Calu3 (cell line): ENCODE data around the gene PNKD. TPM values are rescaled to one million over a fixed set of nuclear protein-coding genes. Genes with fewer than 3 reads are reported as not detected.

Experiments used
- BruUV-seq: library from RNA; stranded (reverse); fragments of 400-500 nt; replicated peaks from 2 replicates; lab custom pipeline; 2021; lab: Mats Ljungman, UMichigan
- CTCF ChIA-PET: fragments of 300-600 bp; sonication (Branson Sonifier 250); formaldehyde crosslinking; loops from one replicate; lab custom pipeline; 2022; ENCODE audit warnings: antibody characterized with exemption; lab: Charles Lee
- DNase-seq: peaks from one replicate; pipeline ENCODE4 v3.0.0; 2022
- H3K27ac Mint-ChIP-seq: one replicate; pipeline ENCODE4 v1.8.0; 2022; ENCODE audit warnings: mixed read lengths; ENCODE audit not compliant: unreplicated experiment
- H3K27me3 Mint-ChIP-seq: one replicate; pipeline ENCODE4 v1.8.0; 2022; ENCODE audit warnings: mixed read lengths; ENCODE audit not compliant: unreplicated experiment
- H3K36me3 Mint-ChIP-seq: one replicate; pipeline ENCODE4 v1.8.0; 2022; ENCODE audit warnings: mild to moderate bottlenecking, moderate library complexity, mixed read lengths; ENCODE audit not compliant: insufficient read depth, unreplicated experiment
- H3K4me1 Mint-ChIP-seq: one replicate; pipeline ENCODE4 v1.8.0; 2022; ENCODE audit warnings: mild to moderate bottlenecking, low read depth, mixed read lengths; ENCODE audit not compliant: unreplicated experiment
- H3K4me3 Mint-ChIP-seq: one replicate; pipeline ENCODE4 v1.8.0; 2022; ENCODE audit warnings: mild to moderate bottlenecking, low read depth, moderate library complexity, mixed read lengths; ENCODE audit not compliant: unreplicated experiment
- H3K9me3 Mint-ChIP-seq: one replicate; pipeline ENCODE4 v1.8.0; 2022; ENCODE audit warnings: low read depth, mixed read lengths; ENCODE audit not compliant: unreplicated experiment
- CTCF ChIP-seq: fragments of 200-600 bp; IDR thresholded peaks from one replicate; pipeline ENCODE4 v1.8.0; 2022; ENCODE audit warnings: antibody characterized with exemption; ENCODE audit not compliant: unreplicated experiment
- intact Hi-C: fragments of 100-400 bp; cut with micrococcal nuclease; formaldehyde crosslinking; loops from one replicate; pipeline ENCODE4 v1.10.0; 2022; ENCODE audit not compliant: unreplicated experiment
- total RNA-seq: library from RNA; stranded (reverse); gene quantifications from 2 replicates; pipeline ENCODE4 v1.2.3, GENCODE V29; 2022

The PNKD gene
- total RNA-seq, 1 experiment from 2014 or later = 46.8 TPM

DNA sequence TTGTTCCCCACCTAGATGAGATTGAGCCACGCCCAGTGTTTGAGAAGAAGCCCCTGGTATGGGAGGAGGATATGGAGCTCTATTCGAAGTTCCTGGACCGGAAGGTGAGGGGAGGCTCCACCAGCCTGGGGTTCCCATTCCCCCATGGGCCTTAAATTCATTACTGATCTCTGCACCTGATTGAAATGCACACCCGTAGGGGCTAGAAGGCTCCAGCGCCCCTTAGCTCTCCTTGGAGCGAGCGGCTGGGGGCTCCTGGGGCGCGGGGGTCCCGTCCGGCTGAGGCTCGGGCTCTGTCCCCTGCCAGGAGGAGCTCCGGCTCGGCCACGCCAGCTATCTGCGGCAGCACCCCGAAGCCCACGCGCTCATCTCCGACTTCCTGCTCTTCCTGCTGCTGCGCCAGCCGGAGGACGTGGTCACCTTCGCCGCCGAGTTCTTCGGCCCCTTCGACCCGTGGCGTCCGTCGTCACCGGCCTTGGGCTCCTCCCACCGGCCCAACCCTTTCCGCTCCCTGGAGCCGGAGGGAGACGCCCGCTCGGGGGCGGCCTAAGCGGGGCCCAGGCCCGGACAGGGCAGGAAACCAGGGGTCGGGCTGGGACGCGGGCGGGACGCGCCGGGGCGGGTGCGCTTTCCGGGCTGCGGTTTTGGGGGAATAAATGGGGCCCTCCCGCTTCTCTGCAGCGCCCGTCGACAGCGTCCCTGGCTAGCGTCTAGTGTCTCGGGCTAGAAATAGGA, 97.3 kb downstream of the PNKD start:
- intact Hi-C loops = no loop called here
- no TSS peak for BruUV-seq
- Mint-ChIP-seq H3K4me3 (peak overlapping the region; percentile 87), H3K27ac (peak overlapping the region; percentile 90), H3K27me3 (no peaks in the 10 kb centered on the region), H3K4me1 (no peaks in the 10 kb centered on the region), H3K9me3 (no peaks in the 10 kb centered on the region), H3K36me3 (peaks cover 13% of the 10 kb centered on the region)
- DNase-seq = peak; percentile 91
- CTCF ChIA-PET = interaction anchor here (1.0 kb wide), 1 partner anchor 304 kb away, joined by 5 read pairs; the partner anchor contains the start of genes RNF25 and STK36
- TF ChIP-seq CTCF = no peak

- no peak for DNase-seq
- no peak for TF ChIP-seq CTCF
- CTCF ChIA-PET = interaction anchor here (1.0 kb wide), 1 partner anchor 304 kb away, joined by 5 read pairs; the partner anchor contains the start of genes RNF25 and STK36
- Mint-ChIP-seq H3K27ac (peak overlapping the region; percentile 90), H3K36me3 (peaks cover 13% of the 10 kb centered on the region), H3K4me1 (no peaks in the 10 kb centered on the region), H3K27me3 (no peaks in the 10 kb centered on the region), H3K9me3 (no peaks in the 10 kb centered on the region), H3K4me3 (peak overlapping the region; percentile 87)
- BruUV-seq = TSS peak; percentile 82
- intact Hi-C loops = no loop called here
Observed at GRCh38 chr2:218368150-218368528, 97.8 kb downstream of the PNKD start.

GRCh38 chr2:218368621-218369153, 98.4 kb downstream of the PNKD start:
- DNase-seq = no peak
- TF ChIP-seq CTCF = no peak

GRCh38 chr2:218369330-218369729, 99.0 kb downstream of the PNKD start:
- DNase-seq = no peak
- H3K4me1 Mint-ChIP-seq = no peaks in the 10 kb centered on the region
- no peak for TF ChIP-seq CTCF
- BruUV-seq = no TSS peak
- H3K9me3 Mint-ChIP-seq = no peaks in the 10 kb centered on the region
- H3K27me3 Mint-ChIP-seq = no peaks in the 10 kb centered on the region
- H3K4me3 Mint-ChIP-seq = no peak overlapping the region
- no peak overlapping the region for H3K27ac Mint-ChIP-seq
- CTCF ChIA-PET = no interaction called here
- H3K36me3 Mint-ChIP-seq = peaks cover 13% of the 10 kb centered on the region
- intact Hi-C loops = no loop called here

More at GRCh38 chr2:218368621-218369153, 98.4 kb downstream of the PNKD start:
- H3K4me1 Mint-ChIP-seq = no peaks in the 10 kb centered on the region
- H3K4me3 Mint-ChIP-seq = no peak overlapping the region
- H3K36me3 Mint-ChIP-seq = peaks cover 13% of the 10 kb centered on the region
- CTCF ChIA-PET = no interaction called here
- H3K27ac Mint-ChIP-seq = no peak overlapping the region
- no TSS peak for BruUV-seq
- no peaks in the 10 kb centered on the region for H3K9me3 Mint-ChIP-seq
- no peaks in the 10 kb centered on the region for H3K27me3 Mint-ChIP-seq
- intact Hi-C loops = no loop called here
